ENCODE results near the gene TLE4. TPM values are rescaled to one million over a fixed set of nuclear protein-coding genes. Genes with fewer than 3 reads are reported as not detected.

Gene TLE4
- total and polyA plus RNA-seq, 7 donors = 7.6 to 60.9 (median 29.1) TPM

- no peaks in the 10 kb centered on the region for H3K9me3 ChIP-seq
- H3K4me1 ChIP-seq = peaks cover 0 to 20% (median 13%) of the 10 kb centered on the region in 4 donors
- DNase-seq = no peak
- H3K27me3 ChIP-seq = no peaks in the 10 kb centered on the region
- no peaks in the 10 kb centered on the region for H3K36me3 ChIP-seq
- 69 to 82% methylated on average over 6 of the region's 6 CpGs for WGBS, 2 donors
- no peak overlapping the region for H3K4me3 ChIP-seq
- TF ChIP-seq EP300 (IDR thresholded peaks at IDR 0.05) (no peak), POLR2A (IDR thresholded peaks at IDR 0.05) (no peak), CTCF (IDR thresholded peaks at IDR 0.05) (no peak), POLR2AphosphoS5 (IDR thresholded peaks at IDR 0.05) (no peak)
- no peak overlapping the region for H3K27ac ChIP-seq
- intact Hi-C loops (cut with DNase I) = loop anchor here (10.0 kb wide), 1 partner anchor 191 kb away; the partner anchor contains the start of gene TLE4
Measured at GRCh38 chr9:79765466-79765865, 193.7 kb downstream of the TLE4 start.

DNA sequence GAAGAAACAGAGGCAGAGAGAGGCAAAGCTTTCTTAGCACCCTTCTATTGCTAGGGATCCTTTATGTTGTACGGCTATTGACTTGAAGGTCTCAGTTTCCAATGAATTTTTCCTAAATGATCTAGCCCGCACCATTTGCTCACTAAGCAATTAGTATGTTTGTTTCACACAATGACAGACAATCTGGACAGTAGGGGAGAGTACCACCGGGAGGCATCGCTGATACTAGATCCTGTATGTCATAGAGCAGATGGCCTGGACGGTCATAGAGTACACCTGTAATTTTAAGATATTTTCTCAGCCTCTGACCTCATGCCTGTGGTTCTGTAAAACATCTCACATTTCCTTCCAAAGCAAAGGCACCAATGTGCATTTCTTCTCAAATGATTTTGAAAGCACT is 194.3 kb downstream of the TLE4 start:
- intact Hi-C loops (cut with DNase I) = loop anchor here (10.0 kb wide), 1 partner anchor 191 kb away; the partner anchor contains the start of gene TLE4

GRCh38 chr9:79768194-79768593 is 196.4 kb downstream of the TLE4 start:
- TF ChIP-seq EP300 (IDR thresholded peaks at IDR 0.05) = no peak
- TF ChIP-seq POLR2A (IDR thresholded peaks at IDR 0.05) = no peak
- no peak for TF ChIP-seq CTCF (IDR thresholded peaks at IDR 0.05)
- TF ChIP-seq POLR2AphosphoS5 (IDR thresholded peaks at IDR 0.05) = no peak
- no peak for DNase-seq
- intact Hi-C loops (cut with DNase I) = loop anchor here (10.0 kb wide), 1 partner anchor 193 kb away; the partner anchor contains the start of gene TLE4

More for the DNA sequence above, 194.3 kb downstream of the TLE4 start:
- TF ChIP-seq POLR2AphosphoS5 (IDR thresholded peaks at IDR 0.05) (no peak), POLR2A (IDR thresholded peaks at IDR 0.05) (no peak), CTCF (IDR thresholded peaks at IDR 0.05) (no peak), EP300 (IDR thresholded peaks at IDR 0.05) (no peak)
- peaks cover 0 to 20% (median 13%) of the 10 kb centered on the region in 4 donors for H3K4me1 ChIP-seq
- H3K9me3 ChIP-seq = no peaks in the 10 kb centered on the region
- H3K27me3 ChIP-seq = no peaks in the 10 kb centered on the region
- DNase-seq = no peak
- H3K4me3 ChIP-seq = no peak overlapping the region
- no peak overlapping the region for H3K27ac ChIP-seq
- no peaks in the 10 kb centered on the region for H3K36me3 ChIP-seq
- WGBS, 2 donors = 91 to 94% methylated on average over 5 of the region's 5 CpGs

DNA sequence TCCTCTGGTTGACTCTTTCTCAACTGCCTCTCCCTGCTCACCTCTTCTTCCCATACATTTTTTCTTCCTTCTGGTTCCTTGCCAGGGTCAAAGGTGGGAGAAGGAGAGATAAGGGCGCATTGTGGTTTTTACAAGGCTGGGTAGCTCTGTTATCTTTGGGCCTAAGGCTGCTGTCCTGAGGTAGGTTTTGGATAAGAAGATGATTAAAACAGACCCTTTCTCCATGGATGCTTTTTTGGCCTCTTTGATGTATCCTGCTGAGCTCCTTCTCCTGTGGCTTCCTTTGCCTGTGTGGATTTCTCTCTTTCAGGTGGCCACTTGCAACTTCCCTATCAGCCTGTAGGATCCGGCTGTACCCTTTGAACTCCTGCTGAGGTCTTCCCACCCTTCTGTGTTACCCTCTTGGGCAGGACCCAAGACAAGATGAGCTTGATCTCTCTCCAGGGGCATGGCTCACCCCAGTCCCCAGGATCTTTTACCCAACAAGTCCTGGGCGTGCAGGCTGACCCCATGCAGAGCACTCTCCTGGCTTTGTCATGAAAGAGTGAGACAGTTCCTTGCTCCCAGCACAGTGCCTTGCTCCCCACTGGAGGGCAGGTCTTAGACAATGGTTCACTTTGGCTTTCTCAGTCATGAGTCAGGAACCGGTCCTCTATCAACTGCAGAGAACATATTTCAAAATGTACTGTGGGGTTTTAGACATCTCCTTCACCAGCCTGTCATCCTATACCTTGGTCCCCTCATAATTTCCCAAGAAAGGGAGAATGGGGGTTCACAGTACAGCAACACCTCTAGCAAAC is 197.9 kb downstream of the TLE4 start:
- no peaks in the 10 kb centered on the region for H3K36me3 ChIP-seq
- no peak for DNase-seq
- H3K9me3 ChIP-seq = no peaks in the 10 kb centered on the region
- intact Hi-C loops (cut with DNase I) = loop anchor here (10.0 kb wide), 1 partner anchor 195 kb away; the partner anchor contains the start of gene TLE4
- no peak overlapping the region for H3K27ac ChIP-seq
- 73 to 88% methylated on average over 4 of the region's 4 CpGs for WGBS, 2 donors
- no peaks in the 10 kb centered on the region for H3K27me3 ChIP-seq
- TF ChIP-seq POLR2AphosphoS5 (IDR thresholded peaks at IDR 0.05) (no peak), CTCF (IDR thresholded peaks at IDR 0.05) (no peak), POLR2A (IDR thresholded peaks at IDR 0.05) (no peak), EP300 (IDR thresholded peaks at IDR 0.05) (no peak)
- H3K4me3 ChIP-seq = no peak overlapping the region
- H3K4me1 ChIP-seq = peaks cover 0 to 8% (median 4%) of the 10 kb centered on the region in 4 donors

More at GRCh38 chr9:79768194-79768593, 196.4 kb downstream of the TLE4 start:
- Histone ChIP-seq H3K27ac (no peak overlapping the region), H3K4me1 (peaks cover 0 to 20% (median 13%) of the 10 kb centered on the region in 4 donors), H3K36me3 (no peaks in the 10 kb centered on the region), H3K4me3 (no peak overlapping the region), H3K27me3 (no peaks in the 10 kb centered on the region), H3K9me3 (no peaks in the 10 kb centered on the region)
- WGBS, 2 donors = 49 to 59% methylated on average over 3 of the region's 3 CpGs
